Measurements from ENCODE around the gene SQSTM1.

The SQSTM1 gene

DNA sequence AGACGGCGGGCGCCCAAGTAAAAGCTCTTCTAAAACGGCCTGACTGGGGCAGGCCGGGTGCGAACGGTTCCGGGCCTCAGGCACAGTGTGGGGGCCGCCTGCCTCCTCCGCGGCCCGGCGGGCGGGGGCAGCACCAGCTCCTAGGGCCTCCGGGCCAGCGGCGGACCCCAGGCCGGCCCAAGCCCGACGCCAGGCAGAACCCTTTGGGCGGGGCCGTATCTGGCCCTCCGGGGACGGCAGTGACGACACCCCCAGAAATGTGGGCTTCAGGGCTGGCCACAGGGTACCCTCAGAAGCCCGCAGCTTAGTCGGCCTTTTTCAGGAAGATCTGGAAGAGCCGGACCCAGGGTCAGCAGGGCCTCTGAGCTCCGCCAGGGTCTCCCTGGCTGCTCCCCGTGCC is 23.0 kb upstream of the SQSTM1 start:
- in situ Hi-C loops (cut with MboI; ENCODE audit: low pct_unique_long_range_greater_than_20kb, low sequenced_read_pairs, unreplicated experiment), result loop anchor here (10.0 kb wide), 1 partner anchor 107 kb away; the partner anchor contains the start of gene TBC1D9B
- TF ChIP-seq, protein P1, sequence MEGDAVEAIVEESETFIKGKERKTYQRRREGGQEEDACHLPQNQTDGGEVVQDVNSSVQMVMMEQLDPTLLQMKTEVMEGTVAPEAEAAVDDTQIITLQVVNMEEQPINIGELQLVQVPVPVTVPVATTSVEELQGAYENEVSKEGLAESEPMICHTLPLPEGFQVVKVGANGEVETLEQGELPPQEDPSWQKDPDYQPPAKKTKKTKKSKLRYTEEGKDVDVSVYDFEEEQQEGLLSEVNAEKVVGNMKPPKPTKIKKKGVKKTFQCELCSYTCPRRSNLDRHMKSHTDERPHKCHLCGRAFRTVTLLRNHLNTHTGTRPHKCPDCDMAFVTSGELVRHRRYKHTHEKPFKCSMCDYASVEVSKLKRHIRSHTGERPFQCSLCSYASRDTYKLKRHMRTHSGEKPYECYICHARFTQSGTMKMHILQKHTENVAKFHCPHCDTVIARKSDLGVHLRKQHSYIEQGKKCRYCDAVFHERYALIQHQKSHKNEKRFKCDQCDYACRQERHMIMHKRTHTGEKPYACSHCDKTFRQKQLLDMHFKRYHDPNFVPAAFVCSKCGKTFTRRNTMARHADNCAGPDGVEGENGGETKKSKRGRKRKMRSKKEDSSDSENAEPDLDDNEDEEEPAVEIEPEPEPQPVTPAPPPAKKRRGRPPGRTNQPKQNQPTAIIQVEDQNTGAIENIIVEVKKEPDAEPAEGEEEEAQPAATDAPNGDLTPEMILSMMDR (IDR thresholded peaks at IDR 0.05; ENCODE audit: extremely low read depth, insufficient read depth, missing control alignments), result no peak
- DNase-seq (ENCODE audit: low spot score), result no peak

DNA sequence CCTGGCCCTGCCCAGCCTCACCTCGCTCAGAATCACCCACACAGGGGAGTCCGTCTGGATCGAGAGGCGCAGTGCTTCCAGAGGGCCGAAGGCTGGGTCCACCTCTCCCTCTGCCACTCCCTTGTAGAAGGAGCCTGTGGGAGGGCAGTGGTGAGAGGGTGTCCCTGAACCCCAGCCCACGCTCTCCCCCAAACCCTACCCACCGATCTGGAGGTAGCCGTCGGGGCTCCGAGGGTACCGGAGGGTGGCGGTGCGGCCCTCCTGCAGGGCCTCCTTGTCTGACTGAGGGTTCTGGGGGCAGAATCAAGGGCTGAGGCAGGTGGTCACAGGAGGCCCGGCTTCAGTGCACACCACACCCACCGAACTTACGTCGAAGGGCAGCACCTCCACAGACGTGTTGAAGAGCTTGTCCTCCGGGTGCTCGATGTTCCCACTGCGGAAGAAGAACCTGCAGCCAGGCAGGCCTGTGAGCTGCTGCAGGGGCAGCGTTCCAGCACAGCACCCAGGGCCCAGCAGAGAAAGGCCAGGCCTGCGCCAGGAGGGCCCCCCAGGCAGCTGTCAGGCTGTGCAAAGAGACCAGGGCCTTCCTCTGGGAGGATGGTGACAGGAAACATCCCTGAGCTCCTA is 22.4 kb upstream of the SQSTM1 start:
- DNase-seq (ENCODE audit: low spot score), result no peak

DNA sequence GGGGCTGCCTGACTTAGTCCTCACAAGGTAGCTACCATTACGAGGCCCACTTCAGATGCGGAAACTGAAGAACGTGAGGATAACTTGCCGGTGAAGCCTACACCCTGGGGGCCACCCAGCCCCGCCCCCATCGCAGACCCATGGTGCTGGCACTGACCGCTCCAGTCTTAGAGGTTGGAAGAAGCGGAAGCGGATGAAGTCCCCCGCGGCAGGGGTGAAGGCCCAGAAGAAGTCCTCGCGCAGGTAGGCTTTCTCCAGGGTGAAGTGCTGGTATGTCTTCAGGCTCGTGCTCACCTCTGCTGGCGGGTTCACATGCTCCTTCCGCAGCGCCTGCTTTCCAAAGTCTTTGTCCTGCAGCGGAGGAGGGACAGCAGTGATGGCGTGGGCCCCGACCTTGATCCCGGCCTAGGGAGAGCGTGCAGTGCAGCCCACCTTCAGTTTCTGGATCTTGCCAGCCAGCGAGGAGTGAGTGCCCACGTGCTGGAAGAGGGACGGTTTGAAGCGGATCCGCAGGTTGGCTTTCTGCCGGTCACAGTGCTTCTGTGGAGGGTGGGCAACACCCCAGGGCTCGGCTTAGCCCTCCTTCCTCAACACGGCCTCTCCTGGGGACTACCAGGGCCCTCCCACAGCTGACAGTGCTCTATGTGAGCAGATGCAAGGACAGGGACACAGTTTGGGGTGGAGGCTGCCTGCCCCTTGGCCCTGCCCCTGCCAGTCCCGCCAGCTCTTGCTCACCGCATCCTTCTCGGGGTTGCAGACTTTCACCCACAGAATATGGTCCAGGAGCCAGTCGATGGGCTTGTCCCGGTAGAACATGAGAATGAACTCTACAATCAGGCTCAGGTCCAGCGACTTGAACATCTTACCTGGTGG is 21.7 kb upstream of the SQSTM1 start:
- in situ Hi-C loops (cut with MboI; ENCODE audit: low pct_unique_long_range_greater_than_20kb, low sequenced_read_pairs, unreplicated experiment), result loop anchor here (10.0 kb wide), 1 partner anchor 106 kb away; the partner anchor contains the start of gene TBC1D9B
- TF ChIP-seq, protein P1 (IDR thresholded peaks at IDR 0.05; ENCODE audit: extremely low read depth, insufficient read depth, missing control alignments), result no peak
- no peak for DNase-seq (ENCODE audit: low spot score)

More for the DNA sequence above, 22.4 kb upstream of the SQSTM1 start:
- in situ Hi-C loops (cut with MboI; ENCODE audit: low pct_unique_long_range_greater_than_20kb, low sequenced_read_pairs, unreplicated experiment), result loop anchor here (10.0 kb wide), 1 partner anchor 107 kb away; the partner anchor contains the start of gene TBC1D9B
- TF ChIP-seq, protein P1 (IDR thresholded peaks at IDR 0.05; ENCODE audit: extremely low read depth, insufficient read depth, missing control alignments), result no peak

DNA sequence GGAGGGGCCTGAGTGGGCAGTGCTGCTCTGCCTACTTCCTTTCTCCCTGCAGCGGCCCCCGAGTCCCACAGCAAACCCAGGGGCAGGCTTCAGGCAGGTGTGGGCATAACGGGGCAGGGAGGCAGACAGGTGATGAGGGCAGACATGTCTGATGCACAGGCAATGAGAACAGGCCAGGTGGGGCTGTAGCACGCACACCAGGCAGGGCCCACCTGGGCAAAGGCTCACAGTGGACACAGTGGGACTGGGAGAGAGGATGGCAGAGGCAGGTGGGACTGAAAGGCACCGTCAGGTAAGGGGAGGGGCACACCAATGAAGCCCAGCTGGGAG is 21.1 kb upstream of the SQSTM1 start:
- in situ Hi-C loops (cut with MboI; ENCODE audit: low pct_unique_long_range_greater_than_20kb, low sequenced_read_pairs, unreplicated experiment), result loop anchor here (10.0 kb wide), 1 partner anchor 105 kb away; the partner anchor contains the start of gene TBC1D9B
- TF ChIP-seq, protein P1 (IDR thresholded peaks at IDR 0.05; ENCODE audit: extremely low read depth, insufficient read depth, missing control alignments), result no peak
- DNase-seq (ENCODE audit: low spot score), result no peak

DNA sequence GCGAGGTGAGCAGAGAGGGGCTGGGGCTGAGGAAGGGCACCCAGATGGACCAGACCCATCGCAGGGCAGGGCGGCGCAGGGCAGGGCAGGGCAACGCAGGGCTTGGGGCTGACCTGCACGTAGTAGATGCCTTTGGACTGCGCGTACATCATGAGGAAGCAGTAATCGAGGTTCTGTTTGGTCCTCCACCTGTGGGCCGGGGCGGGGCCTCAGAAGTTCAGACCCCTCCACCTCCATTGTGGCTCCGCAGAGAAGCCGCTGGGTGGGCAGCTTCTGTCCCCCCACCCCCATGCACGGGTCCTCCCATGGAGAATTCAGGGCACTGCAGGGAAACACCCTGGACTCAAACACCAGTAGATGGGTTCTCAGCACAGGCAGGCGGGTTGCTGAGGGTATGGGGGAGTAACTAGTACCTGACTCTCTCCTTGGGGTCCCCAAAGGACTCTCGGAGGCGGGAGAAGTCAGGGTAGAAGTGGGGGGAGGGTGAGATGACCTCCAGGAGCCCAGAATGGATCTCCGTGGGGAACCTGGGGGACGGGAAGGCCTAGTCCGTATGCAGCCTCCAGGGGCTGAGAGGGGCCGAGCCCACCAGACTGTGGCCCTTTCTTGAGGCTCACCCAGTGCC is 20.5 kb upstream of the SQSTM1 start:
- in situ Hi-C loops (cut with MboI; ENCODE audit: low pct_unique_long_range_greater_than_20kb, low sequenced_read_pairs, unreplicated experiment), result no loop called here
- DNase-seq (ENCODE audit: low spot score), result no peak
- TF ChIP-seq, protein P1 (IDR thresholded peaks at IDR 0.05; ENCODE audit: extremely low read depth, insufficient read depth, missing control alignments), result no peak

DNA sequence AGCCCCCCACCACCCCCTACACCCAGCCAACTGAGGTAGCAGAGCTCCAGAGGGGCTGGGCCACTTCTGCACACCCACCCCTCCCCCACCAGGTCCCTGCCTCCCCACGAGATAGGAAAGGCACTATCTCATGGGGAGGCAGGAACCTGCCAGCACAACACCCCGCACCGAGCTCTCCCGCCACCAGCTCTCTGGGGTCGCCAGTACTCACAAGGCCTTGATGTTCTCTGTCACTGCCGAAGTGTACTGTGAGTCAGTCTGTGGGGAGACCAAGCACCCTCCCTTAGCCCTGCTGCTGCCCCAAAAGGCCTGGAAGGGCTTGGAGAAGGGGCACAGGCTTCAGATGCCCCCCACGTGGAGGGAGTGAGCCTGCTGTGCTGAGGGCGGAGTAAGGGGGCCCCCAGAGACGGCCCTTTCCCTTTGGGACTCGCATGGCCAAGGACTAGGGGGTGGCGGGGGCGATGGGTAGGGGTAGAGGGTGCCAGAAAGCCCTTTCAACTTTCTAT is 20.0 kb upstream of the SQSTM1 start:
- TF ChIP-seq, protein P1 (IDR thresholded peaks at IDR 0.05; ENCODE audit: extremely low read depth, insufficient read depth, missing control alignments), result no peak
- no peak for DNase-seq (ENCODE audit: low spot score)
- in situ Hi-C loops (cut with MboI; ENCODE audit: low pct_unique_long_range_greater_than_20kb, low sequenced_read_pairs, unreplicated experiment), result no loop called here

Measured in GM13977 (cell line).